ENCODE results near the gene TMEM40.

- TF ChIP-seq CTCF (IDR thresholded peaks at IDR 0.05; ENCODE audit: low read depth, low read length): no peak
- no peak for TF ChIP-seq EZH2phosphoT487 (IDR thresholded peaks at IDR 0.05; ENCODE audit: low read depth)
These were observed 50.4 kb downstream of the TMEM40 start for GRCh38 chr3:12708584-12709192.

Measured in OCI-LY3 (cell line).